Measurements from ENCODE around the gene NCBP2.

The NCBP2 gene

DNA sequence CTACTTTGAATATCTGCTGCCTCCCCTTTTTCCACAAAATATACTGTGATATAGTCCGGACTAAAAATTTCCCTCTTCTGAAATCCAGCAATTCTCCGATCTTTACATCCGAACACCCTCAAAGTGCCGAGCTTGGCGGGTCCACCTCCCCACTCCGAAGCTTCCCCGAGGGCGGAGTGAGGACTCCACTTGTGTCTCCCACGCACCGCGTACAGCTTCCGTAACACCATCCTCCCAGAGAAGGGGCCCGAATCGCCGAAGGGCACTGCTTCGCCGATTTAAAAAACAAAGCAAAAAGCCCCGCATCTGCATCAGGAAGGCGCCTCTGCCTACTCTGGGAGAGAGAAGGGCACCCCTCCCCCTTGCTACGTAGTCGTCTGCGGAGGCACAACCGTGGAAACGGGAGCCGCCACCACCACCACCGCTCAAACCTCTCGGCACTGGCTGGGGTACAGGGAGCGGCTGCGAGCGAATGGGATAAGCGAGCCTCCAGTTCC lies 551 bp downstream of the NCBP2 start:
- peak; percentile 43 for DNase-seq (ENCODE audit: low spot score)

- no peak for DNase-seq (ENCODE audit: low spot score)
These were observed 3.8 kb downstream of the NCBP2 start for GRCh38 chr3:196938576-196938975.

DNA sequence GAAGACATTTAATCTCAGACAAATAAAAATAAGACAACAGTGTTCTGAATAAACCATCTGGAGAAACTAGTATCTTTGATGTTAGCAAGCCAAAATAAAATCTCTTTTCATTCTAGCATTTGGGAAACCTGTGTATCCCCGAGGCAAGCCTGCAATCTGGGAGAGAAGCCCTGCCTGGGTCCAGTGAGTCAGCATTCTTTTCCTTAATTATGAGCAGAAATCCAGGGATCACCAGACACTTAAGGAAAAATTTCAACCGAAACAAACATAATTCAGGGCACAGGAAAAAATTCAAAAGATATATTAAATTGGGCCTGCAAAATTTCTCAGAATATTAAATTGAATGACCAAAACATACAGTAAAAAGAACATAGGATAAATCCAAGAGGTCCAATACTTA lies 4.2 kb downstream of the NCBP2 start:
- DNase-seq (ENCODE audit: low spot score) = no peak

DNA sequence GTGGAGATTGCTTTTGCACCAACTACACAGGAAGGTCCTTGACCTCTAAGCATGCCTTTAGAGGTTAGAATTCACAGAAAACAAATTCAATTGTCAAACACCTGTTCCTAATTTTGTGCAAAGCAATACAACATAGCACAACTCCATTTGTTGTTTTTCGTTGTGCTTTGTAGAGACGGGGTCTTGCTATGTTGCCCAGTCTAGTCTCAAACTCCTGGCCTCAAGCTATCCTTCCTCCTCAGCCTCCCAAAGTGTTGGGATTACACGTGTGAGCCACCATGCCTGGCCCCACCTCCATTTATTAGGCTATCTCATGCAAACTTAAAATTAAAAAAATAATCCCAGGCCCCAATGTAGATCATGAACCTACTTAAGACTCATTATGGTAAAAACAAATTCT lies 6.0 kb downstream of the NCBP2 start:
- no peak for DNase-seq (ENCODE audit: low spot score)

DNA sequence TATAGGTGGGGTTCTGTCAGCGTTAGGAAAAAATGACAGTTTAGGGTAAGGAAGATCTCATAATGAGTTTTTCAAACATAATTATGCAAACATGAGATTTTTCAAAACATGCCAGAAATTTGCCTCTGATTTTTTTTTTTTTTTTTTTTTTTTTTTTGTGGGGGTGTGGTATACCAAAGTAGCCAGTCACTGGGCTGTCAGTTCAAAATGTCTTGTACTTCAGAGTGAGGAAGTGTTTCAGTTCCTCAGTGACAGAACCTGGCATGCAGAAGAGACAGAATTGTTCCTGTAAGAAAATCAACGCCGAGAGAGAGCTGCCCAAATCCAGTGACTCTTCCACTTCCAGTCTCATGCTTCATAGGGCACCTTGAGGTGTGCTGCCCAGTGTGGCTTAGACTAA lies 9.7 kb downstream of the NCBP2 start:
- no peak for DNase-seq (ENCODE audit: low spot score)

GRCh38 chr3:196931828-196932587 lies 10.3 kb downstream of the NCBP2 start:
- DNase-seq (ENCODE audit: low spot score) = no peak

- no peak for DNase-seq (ENCODE audit: low spot score)
These were observed 11.2 kb downstream of the NCBP2 start for GRCh38 chr3:196931157-196931556.

GRCh38 chr3:196927571-196928453 lies 14.5 kb downstream of the NCBP2 start:
- no peak for DNase-seq (ENCODE audit: low spot score)

DNA sequence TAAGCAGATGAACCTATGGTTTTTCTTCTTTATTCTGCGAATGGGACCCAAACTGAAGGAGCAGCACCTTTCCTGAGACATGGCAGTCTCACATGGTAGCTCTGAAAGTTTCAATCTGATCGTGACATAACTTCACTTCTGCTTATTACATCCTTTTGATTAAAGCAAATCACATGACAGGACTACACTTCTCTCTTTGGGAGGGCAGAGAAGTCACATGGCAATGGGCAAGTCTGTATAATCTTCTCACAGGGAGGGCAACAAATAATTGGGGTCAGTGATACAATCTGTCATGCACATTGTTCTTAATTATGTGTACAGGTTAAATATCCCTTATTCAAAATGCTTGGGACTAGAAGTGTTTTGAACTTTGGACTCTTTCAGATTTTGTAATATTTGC lies 21.6 kb downstream of the NCBP2 start:
- no peak for DNase-seq (ENCODE audit: low spot score)

GRCh38 chr3:196918968-196919367 lies 23.4 kb downstream of the NCBP2 start:
- no peak for DNase-seq (ENCODE audit: low spot score)

GRCh38 chr3:196916995-196917394 lies 25.3 kb downstream of the NCBP2 start:
- DNase-seq (ENCODE audit: low spot score) = no peak

DNA sequence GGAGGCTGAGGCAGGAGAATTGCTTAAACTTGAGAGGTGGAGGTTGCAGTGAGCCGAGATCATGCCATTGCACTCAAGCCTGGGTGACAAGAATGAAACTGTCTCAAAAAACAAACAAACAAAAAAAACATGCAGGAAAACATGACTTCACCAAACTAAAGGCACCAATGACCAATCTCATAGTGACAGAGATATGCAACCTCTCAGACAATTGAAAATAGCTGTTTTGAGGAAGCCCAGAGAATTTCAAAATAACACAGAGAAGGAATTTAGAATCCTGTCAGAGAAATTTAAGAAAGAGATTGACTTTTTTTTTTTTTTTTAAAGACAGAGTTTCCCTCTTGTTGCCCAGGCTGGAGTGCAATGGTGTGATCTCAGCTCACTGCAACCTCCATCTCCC lies 26.1 kb downstream of the NCBP2 start:
- DNase-seq (ENCODE audit: low spot score) = no peak

GRCh38 chr3:196915375-196915774 lies 27.0 kb downstream of the NCBP2 start:
- DNase-seq (ENCODE audit: low spot score) = no peak

GRCh38 chr3:196914866-196915265 lies 27.5 kb downstream of the NCBP2 start:
- DNase-seq (ENCODE audit: low spot score) = no peak

DNA sequence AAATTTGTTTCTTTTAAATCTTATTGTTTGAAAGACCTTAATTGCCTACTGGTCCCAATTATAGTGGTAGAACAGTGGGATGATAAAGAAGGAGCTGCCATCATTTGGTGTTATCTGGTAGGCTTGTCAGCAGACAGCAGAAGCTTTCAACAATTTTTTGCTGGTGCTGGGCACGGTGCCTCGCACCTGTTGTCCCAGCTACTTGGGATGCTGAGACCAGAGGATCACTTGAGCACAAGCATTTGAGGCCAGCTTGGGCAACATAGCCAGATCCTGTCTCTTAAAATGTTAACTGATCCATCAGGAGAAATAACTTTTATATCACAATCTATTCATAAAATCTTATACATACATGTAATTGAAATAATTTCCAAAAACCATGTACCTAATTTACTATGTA lies 38.6 kb downstream of the NCBP2 start:
- no peak for DNase-seq (ENCODE audit: low spot score)

DNA sequence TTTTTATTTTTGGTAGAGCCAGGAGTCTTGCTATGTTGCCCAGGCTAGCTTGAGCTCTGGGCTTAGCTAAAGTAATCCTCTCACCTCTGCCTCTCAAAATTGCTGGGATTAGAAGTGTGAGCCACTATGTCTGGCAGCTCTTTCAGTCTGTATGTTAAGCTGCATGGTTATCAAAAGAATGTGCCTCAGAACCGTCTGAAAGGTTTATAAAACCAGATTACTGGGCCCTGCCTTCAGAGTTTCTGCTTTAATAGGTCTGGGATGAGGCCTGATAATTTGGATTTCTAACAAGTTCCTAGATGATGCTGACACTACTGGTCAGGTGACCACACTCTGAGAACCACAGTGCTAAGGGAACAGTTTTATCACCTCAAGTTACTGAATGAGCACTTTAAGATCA lies 40.0 kb downstream of the NCBP2 start:
- DNase-seq (ENCODE audit: low spot score) = no peak

GRCh38 chr3:196901768-196902167 lies 40.6 kb downstream of the NCBP2 start:
- DNase-seq (ENCODE audit: low spot score) = no peak

DNA sequence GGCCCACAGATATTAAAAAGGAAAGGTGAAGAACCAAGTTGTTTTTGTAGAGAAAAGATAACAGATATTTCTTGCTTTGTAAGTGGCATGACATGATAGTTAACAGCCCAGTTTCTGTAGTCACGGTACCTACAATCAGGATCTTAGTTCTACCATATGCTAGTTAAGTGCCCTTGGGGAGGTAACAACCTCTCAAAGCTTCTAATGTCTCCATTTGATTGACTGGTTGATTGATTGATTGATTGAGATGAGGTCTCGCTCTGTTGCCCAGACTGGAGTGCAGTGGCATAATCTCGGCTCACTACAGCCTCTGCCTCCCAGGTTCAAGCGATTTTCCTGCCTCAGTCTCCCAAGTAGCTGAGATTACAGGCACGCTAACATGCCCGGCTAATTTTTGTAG lies 46.1 kb downstream of the NCBP2 start:
- no peak for DNase-seq (ENCODE audit: low spot score)

GRCh38 chr3:196894557-196895295 lies 47.6 kb downstream of the NCBP2 start:
- no peak for DNase-seq (ENCODE audit: low spot score)

DNA sequence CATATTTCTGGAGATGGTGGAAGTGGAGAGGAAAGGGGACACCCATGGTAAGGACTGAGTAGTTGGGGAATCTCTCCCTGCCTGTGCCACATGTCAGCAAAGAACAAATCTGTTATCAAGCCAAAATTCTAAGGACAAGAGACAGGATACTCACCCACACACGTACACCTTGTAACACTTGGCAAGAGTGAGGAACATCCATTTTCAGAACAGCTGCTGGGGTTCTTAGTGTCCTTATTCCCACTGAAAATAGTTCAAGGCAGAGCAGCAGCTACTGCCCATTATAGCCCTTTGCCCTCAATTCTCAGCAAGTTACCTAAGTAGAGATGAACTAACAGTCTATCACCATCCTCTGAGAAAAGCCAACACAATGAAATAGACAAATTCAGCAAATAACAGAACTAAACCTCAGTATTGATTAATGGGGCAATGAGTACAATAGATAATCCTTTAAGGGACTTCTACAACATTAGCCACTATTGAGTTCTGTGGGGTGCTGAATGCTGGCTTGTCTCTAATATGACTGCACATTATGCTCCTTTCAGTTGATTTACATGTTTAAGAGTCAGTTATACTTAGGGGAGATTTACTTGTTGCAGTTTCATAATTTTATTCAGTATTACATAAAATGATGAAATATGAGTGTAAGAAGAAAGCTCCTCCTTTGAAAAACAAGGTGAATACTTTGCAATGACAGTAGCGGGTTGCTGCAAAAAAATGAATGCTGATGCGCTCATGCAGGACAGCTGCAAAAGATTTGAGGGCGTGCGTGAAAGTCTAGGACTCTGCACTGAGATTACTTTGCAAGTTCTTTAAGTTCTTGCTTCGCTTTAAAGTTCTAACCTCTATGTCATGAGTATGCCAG lies 52.3 kb downstream of the NCBP2 start:
- no peak for DNase-seq (ENCODE audit: low spot score)

- DNase-seq (ENCODE audit: low spot score) = peak; percentile 3
These were observed 56.2 kb downstream of the NCBP2 start for GRCh38 chr3:196886144-196886543.
